ENCODE data around the gene FCRLA. TPM values are rescaled to one million over a fixed set of nuclear protein-coding genes. Genes with fewer than 3 reads are reported as not detected.

The FCRLA gene
- total RNA-seq, 3 donors from 2014 or later = 0.41 to 0.49 TPM; not detected in 1

- Histone ChIP-seq H3K36me3 (ENCODE audit: low read depth) (no peaks in the 10 kb centered on the region), H3K4me1 (ENCODE audit: low read depth) (no peaks in the 10 kb centered on the region), H3K4me3 (no peak overlapping the region), H3K9me3 (no peaks in the 10 kb centered on the region)
- DNase-seq (no peak), ATAC-seq (peak; percentile 20)
- intact Hi-C loops (cut with DNase I, micrococcal nuclease) = no loop called here
- TF ChIP-seq CTCF (IDR thresholded peaks at IDR 0.05) = no peak
These were observed 11.7 kb downstream of the FCRLA start for GRCh38 chr1:161718559-161719324.

- TF ChIP-seq CTCF (IDR thresholded peaks at IDR 0.05) = no peak
- no peaks in the 10 kb centered on the region for H3K9me3 ChIP-seq
- H3K4me1 ChIP-seq (ENCODE audit: low read depth) = no peaks in the 10 kb centered on the region
- ATAC-seq (no peak), DNase-seq (no peak)
- no peaks in the 10 kb centered on the region for H3K36me3 ChIP-seq (ENCODE audit: low read depth)
- intact Hi-C loops (cut with DNase I, micrococcal nuclease) = no loop called here
- H3K4me3 ChIP-seq = no peak overlapping the region
These were observed 12.2 kb downstream of the FCRLA start for GRCh38 chr1:161719325-161719611.

GRCh38 chr1:161720422-161720821 lies 13.4 kb downstream of the FCRLA start:
- intact Hi-C loops (cut with DNase I, micrococcal nuclease) = no loop called here
- TF ChIP-seq CTCF (IDR thresholded peaks at IDR 0.05) = no peak
- no peak for DNase-seq
- H3K36me3 ChIP-seq (ENCODE audit: low read depth) = no peaks in the 10 kb centered on the region
- no peak for ATAC-seq
- no peaks in the 10 kb centered on the region for H3K4me1 ChIP-seq (ENCODE audit: low read depth)
- H3K4me3 ChIP-seq = no peak overlapping the region
- H3K9me3 ChIP-seq = no peaks in the 10 kb centered on the region

GRCh38 chr1:161720956-161721737 lies 14.1 kb downstream of the FCRLA start, which contains the start of gene FCRLB:
Gene FCRLB, plus strand, starts transcription at chr1:161721544. Its CDS starts 1,129 bp downstream, at chr1:161722673.
- intact Hi-C loops (cut with DNase I, micrococcal nuclease) = no loop called here
- Histone ChIP-seq H3K4me3 (no peak within 1 kb of the TSS), H3K4me1 (ENCODE audit: low read depth) (no peaks in the 10 kb centered on the region), H3K36me3 (ENCODE audit: low read depth) (no peaks in the 10 kb centered on the region), H3K9me3 (no peaks in the 10 kb centered on the region)
- no peak for TF ChIP-seq CTCF (IDR thresholded peaks at IDR 0.05)
- no peak for DNase-seq
- no peak for ATAC-seq

GRCh38 chr1:161721738-161722343 lies 14.8 kb downstream of the FCRLA start:
- no peak for TF ChIP-seq CTCF (IDR thresholded peaks at IDR 0.05)
- intact Hi-C loops (cut with DNase I, micrococcal nuclease) = no loop called here
- H3K36me3 ChIP-seq (ENCODE audit: low read depth) = no peaks in the 10 kb centered on the region
- DNase-seq = no peak
- no peak overlapping the region for H3K4me3 ChIP-seq
- ATAC-seq = no peak
- no peaks in the 10 kb centered on the region for H3K4me1 ChIP-seq (ENCODE audit: low read depth)
- H3K9me3 ChIP-seq = no peaks in the 10 kb centered on the region

Measured in mucosa of descending colon (tissue), 3 donors.